Measurements from ENCODE around the gene AP3D1. TPM values are rescaled to one million over a fixed set of nuclear protein-coding genes. Genes with fewer than 3 reads are reported as not detected.
"Not testable (repeated sequence)": the region's sequence is repeated elsewhere in the genome, so short reads cannot be mapped to it uniquely, and the experiment has no call there.

The AP3D1 gene
- 66.5 and 78.9 TPM in 2 replicates for total RNA-seq (2014; rRNA removed; shearing (Covaris generic))

DNA sequence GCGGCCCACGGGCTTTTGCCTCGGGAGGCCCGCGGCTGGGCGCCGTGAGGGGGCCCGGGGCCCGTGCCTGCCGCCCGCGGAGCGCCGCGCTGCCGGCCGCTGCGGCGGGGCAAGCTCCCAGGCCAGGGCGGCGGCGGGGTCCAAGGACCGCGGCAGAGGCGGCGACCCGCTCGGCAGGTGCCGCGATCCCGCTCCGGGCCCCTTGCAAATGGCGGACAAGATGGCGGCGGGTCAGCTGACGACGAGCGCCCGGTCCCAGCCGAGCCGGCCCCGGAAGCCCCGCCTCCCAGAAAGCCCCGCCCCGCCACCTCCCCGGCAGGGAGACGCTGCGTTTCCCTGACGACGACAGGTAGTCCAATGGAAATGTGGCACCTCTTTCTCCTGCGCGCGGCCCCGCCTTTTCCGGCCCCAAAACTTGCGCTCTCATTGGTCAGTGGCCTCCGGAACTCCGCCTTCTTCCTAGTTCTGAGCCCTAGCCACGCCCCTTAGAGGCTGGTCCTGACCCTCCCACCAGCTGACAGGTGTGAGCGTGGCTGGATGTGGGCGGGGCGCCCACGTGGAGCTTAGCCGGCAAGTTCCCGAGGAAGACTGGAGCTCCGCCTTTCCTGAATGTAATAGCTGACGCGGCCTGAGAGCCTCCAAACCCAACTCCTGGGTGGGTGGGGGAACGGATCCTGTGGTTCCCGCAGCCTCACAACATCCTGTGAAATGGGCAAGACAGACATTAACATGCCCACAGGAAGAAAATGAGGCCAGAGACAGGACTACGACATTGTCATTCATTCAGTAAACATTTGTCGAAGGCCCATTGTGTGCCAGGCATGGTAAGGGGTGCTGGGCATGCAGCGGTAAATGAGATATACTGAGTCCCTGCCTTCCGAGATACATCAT, at the start of gene AP3D1:
AP3D1 (minus strand) TSS at position 228 of the 891 bp plus-strand sequence. CDS start 232 bp downstream, outside the sequence.
- Histone ChIP-seq H3K4me3 (peak within 1 kb of the TSS; percentile 93), H3K9me3 (replicated peaks) (no peaks in the 10 kb centered on the region), H3K27me3 (replicated peaks) (no peaks in the 10 kb centered on the region), H3K27ac (peak within 1 kb of the TSS; percentile 43), H3K4me1 (replicated peaks) (peaks cover 20% of the 10 kb centered on the region), H3K36me3 (peaks cover 32% of the 10 kb centered on the region)
- peak; percentile 99 to 100 for DNase-seq (ENCODE audit: low read depth in 1 of 2, low spot score in 2 of 2)

- H3K27me3 ChIP-seq (replicated peaks); H3K4me1 ChIP-seq (replicated peaks); DNase-seq (ENCODE audit: low read depth in 1 of 2, low spot score in 2 of 2); H3K27ac ChIP-seq; H3K4me3 ChIP-seq; H3K9me3 ChIP-seq (replicated peaks): not testable (repeated sequence)
- peaks cover 82% of the 10 kb centered on the region for H3K36me3 ChIP-seq
These were observed 49.4 kb upstream of the AP3D1 start for GRCh38 chr19:2200624-2201294.

DNA sequence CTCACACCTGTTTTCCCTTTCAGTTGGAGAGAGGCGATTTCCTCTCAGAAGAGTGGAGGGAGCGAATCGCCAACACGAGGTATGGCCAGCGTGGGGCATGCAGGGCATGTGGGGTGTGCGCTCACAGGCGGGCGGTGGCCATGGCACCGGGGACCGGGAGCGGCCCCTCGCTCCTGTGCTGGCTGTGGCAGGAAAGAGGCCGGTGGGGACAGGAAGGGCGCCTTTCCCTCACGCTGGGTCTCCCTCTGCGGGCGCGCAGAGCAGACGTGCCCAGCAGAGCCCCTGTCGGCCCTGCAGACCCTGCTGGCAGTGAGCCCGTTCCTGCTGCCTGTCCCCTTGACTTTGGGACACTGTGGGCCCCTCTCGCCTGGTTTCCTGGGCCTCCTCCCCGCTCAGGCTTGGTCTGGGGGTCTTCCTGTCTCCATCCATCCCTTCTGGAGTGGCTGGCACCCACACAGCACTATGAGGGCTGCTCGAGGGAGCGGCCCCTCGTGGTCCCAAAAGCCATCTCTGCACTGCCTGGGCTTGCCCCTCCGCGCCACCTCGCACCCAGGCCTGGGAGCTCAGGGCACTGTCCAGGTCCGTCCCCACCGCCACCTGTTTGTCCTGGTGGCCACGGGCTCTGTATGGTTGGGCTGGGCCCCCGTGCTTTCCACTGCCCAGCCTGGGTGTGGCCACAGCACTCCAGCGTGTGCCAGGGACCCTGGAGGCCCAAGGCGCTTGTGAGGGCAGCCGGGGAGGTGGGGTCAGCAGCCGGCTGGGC, 48.7 kb upstream of the AP3D1 start:
- DNase-seq (ENCODE audit: low read depth in 1 of 2, low spot score in 2 of 2): no peak
- Histone ChIP-seq H3K4me3 (no peak overlapping the region), H3K9me3 (replicated peaks) (no peaks in the 10 kb centered on the region), H3K36me3 (peaks cover 86% of the 10 kb centered on the region), H3K27me3 (replicated peaks) (no peaks in the 10 kb centered on the region), H3K27ac (no peak overlapping the region), H3K4me1 (replicated peaks) (no peaks in the 10 kb centered on the region)

DNA sequence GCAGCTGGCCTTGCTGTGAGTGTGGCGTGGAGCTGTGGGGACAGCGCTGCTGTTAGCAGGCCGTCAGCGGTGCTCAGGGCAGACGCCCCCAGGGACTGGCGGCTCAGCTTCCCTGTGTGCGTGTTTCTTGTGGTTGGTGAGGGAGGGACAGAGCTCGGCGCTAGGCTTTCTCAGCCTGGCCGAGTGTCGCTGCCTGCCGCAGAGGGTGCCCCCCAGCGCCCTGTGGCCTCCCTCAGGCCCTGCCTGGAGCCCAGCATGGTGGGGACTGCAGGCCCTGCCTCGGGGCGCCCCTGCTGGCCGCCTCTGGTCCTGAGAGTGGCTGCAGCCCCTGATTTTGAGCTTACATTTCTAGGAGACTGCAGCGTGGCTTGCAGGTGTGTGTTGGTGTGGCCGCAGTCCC, 47.8 kb upstream of the AP3D1 start:
- H3K36me3 ChIP-seq: peaks cover 87% of the 10 kb centered on the region
- no peaks in the 10 kb centered on the region for H3K4me1 ChIP-seq (replicated peaks)
- H3K27me3 ChIP-seq (replicated peaks): no peaks in the 10 kb centered on the region
- H3K27ac ChIP-seq: no peak overlapping the region
- H3K4me3 ChIP-seq: no peak overlapping the region
- no peak for DNase-seq (ENCODE audit: low read depth in 1 of 2, low spot score in 2 of 2)
- no peaks in the 10 kb centered on the region for H3K9me3 ChIP-seq (replicated peaks)

- H3K4me1 ChIP-seq (replicated peaks): no peaks in the 10 kb centered on the region
- no peak for DNase-seq (ENCODE audit: low read depth in 1 of 2, low spot score in 2 of 2)
- no peak overlapping the region for H3K4me3 ChIP-seq
- no peaks in the 10 kb centered on the region for H3K9me3 ChIP-seq (replicated peaks)
- H3K27me3 ChIP-seq (replicated peaks): no peaks in the 10 kb centered on the region
- H3K36me3 ChIP-seq: peaks cover 87% of the 10 kb centered on the region
- H3K27ac ChIP-seq: no peak overlapping the region
These were observed 47.0 kb upstream of the AP3D1 start for GRCh38 chr19:2198317-2198716.

DNA sequence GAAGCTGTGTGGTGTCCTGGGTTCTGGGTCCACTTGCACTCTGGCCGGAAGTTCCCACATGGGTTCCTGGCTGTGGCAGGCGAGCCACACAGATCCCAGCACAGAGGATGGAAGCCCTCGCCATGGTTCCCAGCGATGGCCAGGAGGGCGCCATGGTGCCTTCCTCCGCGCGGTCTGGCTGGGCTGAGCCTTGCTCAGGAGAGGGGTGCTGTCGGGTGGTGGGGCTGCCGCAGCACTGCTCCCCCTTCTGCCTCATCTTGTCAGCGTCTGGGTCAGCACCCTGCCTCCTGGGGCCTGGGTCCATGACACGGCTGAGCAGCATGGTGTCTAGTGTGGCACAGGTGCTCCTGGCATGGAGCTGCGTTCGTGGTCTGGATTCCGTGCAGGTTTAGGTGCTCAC, 45.9 kb upstream of the AP3D1 start:
- Histone ChIP-seq H3K36me3 (peaks cover 90% of the 10 kb centered on the region), H3K27me3 (replicated peaks) (no peaks in the 10 kb centered on the region), H3K9me3 (replicated peaks) (no peaks in the 10 kb centered on the region), H3K4me3 (no peak overlapping the region), H3K4me1 (replicated peaks) (no peaks in the 10 kb centered on the region), H3K27ac (no peak overlapping the region)
- DNase-seq (ENCODE audit: low read depth in 1 of 2, low spot score in 2 of 2): no peak

DNA sequence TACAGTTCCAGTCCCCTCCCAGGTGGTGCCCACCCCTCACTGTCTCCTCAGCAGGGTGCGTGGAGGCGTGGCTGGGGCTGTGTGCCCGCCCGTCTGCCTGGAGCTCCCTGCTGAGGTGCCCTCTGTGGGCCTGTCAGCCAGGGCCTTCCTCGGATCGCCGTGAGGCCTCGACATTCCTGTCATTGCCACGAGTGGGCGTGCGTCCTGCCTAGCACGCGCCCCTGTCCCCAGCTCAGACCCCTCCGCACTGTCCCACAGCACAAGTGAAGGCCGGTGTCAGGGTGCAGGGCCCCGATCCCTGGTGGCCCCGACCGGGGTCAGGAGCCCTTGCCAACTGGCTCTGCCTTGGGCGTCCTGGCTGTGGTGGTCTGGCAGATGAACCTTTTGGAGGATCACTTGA, 44.5 kb upstream of the AP3D1 start:
- Histone ChIP-seq H3K4me3 (no peak overlapping the region), H3K27me3 (replicated peaks) (no peaks in the 10 kb centered on the region), H3K9me3 (replicated peaks) (no peaks in the 10 kb centered on the region), H3K4me1 (replicated peaks) (no peaks in the 10 kb centered on the region), H3K36me3 (peaks cover 93% of the 10 kb centered on the region), H3K27ac (no peak overlapping the region)
- DNase-seq (ENCODE audit: low read depth in 1 of 2, low spot score in 2 of 2): no peak

GRCh38 chr19:2195361-2195760, 44.0 kb upstream of the AP3D1 start:
- DNase-seq (ENCODE audit: low read depth in 1 of 2, low spot score in 2 of 2): no peak
- Histone ChIP-seq H3K36me3 (peaks cover 98% of the 10 kb centered on the region), H3K4me3 (no peak overlapping the region)

DNA sequence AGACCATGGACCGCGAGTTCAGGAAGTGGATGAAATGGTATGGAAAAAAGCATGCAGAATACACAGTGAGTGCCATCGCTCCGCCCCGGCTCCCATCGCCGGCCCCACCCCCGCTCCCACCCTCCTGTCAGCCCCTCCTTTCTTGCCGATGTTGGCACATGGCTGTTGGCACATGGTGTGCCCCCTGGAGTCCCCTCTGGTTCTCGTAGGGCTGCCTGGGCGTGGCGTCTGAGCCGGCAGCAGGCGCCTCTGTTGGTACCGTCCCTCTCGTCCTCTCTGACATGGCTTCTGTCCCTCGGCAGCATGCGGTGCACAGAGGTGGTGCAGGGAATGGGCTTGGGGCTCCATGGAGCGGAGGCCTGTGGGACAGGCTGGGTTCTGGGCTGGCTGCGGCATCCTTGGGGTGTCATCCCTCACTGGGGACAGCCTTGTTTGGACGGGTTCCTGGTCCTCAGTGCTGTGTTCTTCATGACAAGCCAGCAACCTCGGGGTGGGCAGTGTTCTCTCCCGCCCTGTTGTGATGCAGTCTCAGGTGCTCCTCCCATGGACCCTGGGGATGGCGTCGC, 43.2 kb upstream of the AP3D1 start:
- Histone ChIP-seq H3K4me1 (replicated peaks) (no peaks in the 10 kb centered on the region), H3K36me3 (peaks cover 98% of the 10 kb centered on the region), H3K27ac (no peak overlapping the region), H3K9me3 (replicated peaks) (no peaks in the 10 kb centered on the region), H3K27me3 (replicated peaks) (no peaks in the 10 kb centered on the region), H3K4me3 (no peak overlapping the region)
- no peak for DNase-seq (ENCODE audit: low read depth in 1 of 2, low spot score in 2 of 2)

More at GRCh38 chr19:2195361-2195760, 44.0 kb upstream of the AP3D1 start:
- Histone ChIP-seq H3K4me1 (replicated peaks) (no peaks in the 10 kb centered on the region), H3K27ac (no peak overlapping the region), H3K9me3 (replicated peaks) (no peaks in the 10 kb centered on the region), H3K27me3 (replicated peaks) (no peaks in the 10 kb centered on the region)

GRCh38 chr19:2193807-2194206, 42.4 kb upstream of the AP3D1 start:
- peaks cover 98% of the 10 kb centered on the region for H3K36me3 ChIP-seq
- no peak for DNase-seq (ENCODE audit: low read depth in 1 of 2, low spot score in 2 of 2)
- H3K27me3 ChIP-seq (replicated peaks): no peaks in the 10 kb centered on the region

GRCh38 chr19:2192862-2193261, 41.5 kb upstream of the AP3D1 start:
- no peak for DNase-seq (ENCODE audit: low read depth in 1 of 2, low spot score in 2 of 2)
- Histone ChIP-seq H3K9me3 (replicated peaks) (no peaks in the 10 kb centered on the region), H3K36me3 (peaks cover 91% of the 10 kb centered on the region), H3K4me3 (no peak overlapping the region), H3K27me3 (replicated peaks) (no peaks in the 10 kb centered on the region), H3K4me1 (replicated peaks) (no peaks in the 10 kb centered on the region), H3K27ac (no peak overlapping the region)

More at GRCh38 chr19:2193807-2194206, 42.4 kb upstream of the AP3D1 start:
- Histone ChIP-seq H3K4me3 (no peak overlapping the region), H3K27ac (no peak overlapping the region), H3K4me1 (replicated peaks) (no peaks in the 10 kb centered on the region), H3K9me3 (replicated peaks) (no peaks in the 10 kb centered on the region)

DNA sequence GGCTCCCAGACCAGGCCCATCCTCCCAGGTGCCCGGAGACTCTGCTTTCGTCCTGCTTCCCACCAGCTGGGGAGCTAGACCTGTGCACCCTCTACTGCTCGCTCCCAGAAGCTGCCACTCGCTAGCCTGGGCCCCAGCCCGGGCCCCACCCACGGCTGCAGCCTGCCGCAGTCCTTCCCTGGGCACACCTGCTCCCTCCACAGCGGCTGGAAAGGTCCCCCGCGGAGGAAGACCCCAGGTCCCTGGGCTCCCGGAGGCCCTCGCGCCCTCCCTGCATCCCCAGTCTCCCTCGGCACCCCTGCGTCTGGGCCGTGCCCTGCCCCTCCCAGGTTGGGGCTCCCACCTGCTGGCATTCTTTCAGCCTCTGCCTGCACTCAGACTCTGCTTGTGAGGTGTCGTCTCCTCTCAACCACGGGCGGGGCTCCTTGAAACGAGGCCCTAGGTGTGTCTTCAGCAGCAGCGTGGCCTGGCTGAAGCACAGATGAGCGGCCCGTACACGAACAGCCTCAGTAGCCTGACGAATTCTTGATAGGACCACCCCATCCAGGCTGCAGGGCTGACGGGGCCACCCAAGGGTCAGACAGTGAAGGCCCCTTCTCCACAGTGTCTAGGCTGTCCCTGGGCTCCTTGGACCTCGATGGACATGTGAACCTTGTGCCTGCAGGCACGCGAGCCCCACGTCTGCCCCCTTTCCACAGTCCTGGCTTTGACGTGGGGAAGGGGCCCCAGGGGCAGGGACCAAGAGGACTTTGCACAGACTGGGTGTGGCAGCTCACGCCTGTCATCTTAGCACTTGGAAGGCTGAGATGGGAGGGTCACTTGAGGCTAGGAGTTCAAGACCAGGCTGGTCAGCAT, 40.3 kb upstream of the AP3D1 start:
- Histone ChIP-seq H3K27me3 (replicated peaks) (no peaks in the 10 kb centered on the region), H3K9me3 (replicated peaks) (no peaks in the 10 kb centered on the region), H3K4me1 (replicated peaks) (peaks cover 7% of the 10 kb centered on the region), H3K27ac (no peak overlapping the region), H3K4me3 (no peak overlapping the region), H3K36me3 (peaks cover 89% of the 10 kb centered on the region)
- no peak for DNase-seq (ENCODE audit: low read depth in 1 of 2, low spot score in 2 of 2)
